Stimulated activated memory B cell treated with anti-CD40 and anti-IgM and Interleukin-4, amounts not matched to agents 10 μg/mL and 1 μg/mL and 100 μg/mL, for 72 hours (primary cell): Measurements from ENCODE around the gene LHFPL4.
"Not testable (repeated sequence)": the region's sequence is repeated elsewhere in the genome, so short reads cannot be mapped to it uniquely, and the experiment has no call there.

Experiments
- ATAC-seq: fragments of 150-1000 bp; cut with Tn5 transposase; 2 replicates; pipeline ENCODE4 v1.10.0; 2021
- H3K27ac Mint-ChIP-seq: one replicate; pipeline ENCODE4 v1.8.0; 2022; ENCODE audit warnings: mild to moderate bottlenecking, mixed read lengths
- H3K27me3 Mint-ChIP-seq: one replicate; pipeline ENCODE4 v1.8.0; 2022; ENCODE audit warnings: mixed read lengths
- H3K36me3 Mint-ChIP-seq: one replicate; pipeline ENCODE4 v1.8.0; 2022; ENCODE audit warnings: mixed read lengths
- H3K4me1 Mint-ChIP-seq: one replicate; pipeline ENCODE4 v1.8.0; 2022; ENCODE audit warnings: mixed read lengths
- H3K4me3 Mint-ChIP-seq: one replicate; pipeline ENCODE4 v1.8.0; 2022; ENCODE audit warnings: mild to moderate bottlenecking, moderate library complexity, mixed read lengths
- H3K9me3 Mint-ChIP-seq: one replicate; pipeline ENCODE4 v1.8.0; 2022; ENCODE audit warnings: mixed read lengths

LHFPL4 gene

GRCh38 chr3:9503283-9503682, 50.3 kb downstream of the LHFPL4 start:
- H3K27ac Mint-ChIP-seq, result no peak overlapping the region
- peaks cover 40% of the 10 kb centered on the region for H3K4me1 Mint-ChIP-seq
- no peak overlapping the region for H3K4me3 Mint-ChIP-seq
- peak; percentile 61 for ATAC-seq
- no peaks in the 10 kb centered on the region for H3K9me3 Mint-ChIP-seq
- peaks cover 66% of the 10 kb centered on the region for H3K27me3 Mint-ChIP-seq
- no peaks in the 10 kb centered on the region for H3K36me3 Mint-ChIP-seq

GRCh38 chr3:9501226-9501625, 52.4 kb downstream of the LHFPL4 start:
- H3K27ac Mint-ChIP-seq, result no peak overlapping the region
- peak; percentile 17 for ATAC-seq
- peaks cover 40% of the 10 kb centered on the region for H3K4me1 Mint-ChIP-seq
- H3K36me3 Mint-ChIP-seq, result no peaks in the 10 kb centered on the region
- peaks cover 45% of the 10 kb centered on the region for H3K27me3 Mint-ChIP-seq
- no peaks in the 10 kb centered on the region for H3K9me3 Mint-ChIP-seq
- no peak overlapping the region for H3K4me3 Mint-ChIP-seq

DNA sequence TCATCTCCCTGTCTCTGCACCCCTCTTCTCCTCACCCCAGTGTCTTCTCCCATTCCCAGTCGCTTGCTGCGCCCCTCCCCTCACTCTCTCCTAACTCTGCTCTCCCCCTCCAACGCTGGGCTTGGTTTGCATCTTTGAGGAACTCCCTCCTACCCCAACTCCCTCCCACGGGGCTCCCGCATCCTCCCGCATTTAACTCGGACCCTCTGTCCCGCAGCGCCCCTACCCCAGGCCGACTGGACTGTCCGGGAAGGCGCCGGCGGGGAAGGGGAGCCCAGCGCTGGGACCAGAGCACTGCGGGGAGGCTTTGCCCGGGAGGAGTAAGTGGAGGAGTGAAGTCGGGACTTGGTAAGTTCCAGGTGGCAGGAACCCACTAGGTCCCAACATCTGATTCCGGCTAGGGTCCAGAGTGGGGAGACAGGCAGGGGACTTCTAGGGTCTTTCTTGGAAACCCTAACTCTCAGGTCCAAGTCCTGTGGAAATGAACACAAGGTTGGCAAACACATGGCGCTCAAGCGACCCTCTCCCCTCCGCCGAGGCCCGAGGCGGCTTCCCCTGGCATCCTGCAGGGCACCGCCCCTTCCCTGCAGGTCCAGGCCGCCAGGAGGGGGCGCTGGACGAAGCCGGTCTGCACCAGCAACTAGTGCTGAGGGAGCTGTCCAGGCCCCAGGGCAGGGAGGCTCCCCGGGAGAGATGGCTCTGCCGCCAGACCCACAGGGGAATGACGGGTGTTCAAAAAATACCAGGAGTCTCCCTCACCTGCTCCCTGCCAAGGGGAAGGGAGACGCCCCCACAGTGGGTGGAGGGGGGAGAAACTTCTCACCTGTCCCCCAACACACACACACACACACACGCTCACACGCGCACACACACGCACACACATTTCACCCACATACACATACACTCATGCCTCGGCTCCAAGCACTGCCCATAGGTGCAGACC, 53.2 kb downstream of the LHFPL4 start:
- H3K4me3 Mint-ChIP-seq, result no peak overlapping the region

DNA sequence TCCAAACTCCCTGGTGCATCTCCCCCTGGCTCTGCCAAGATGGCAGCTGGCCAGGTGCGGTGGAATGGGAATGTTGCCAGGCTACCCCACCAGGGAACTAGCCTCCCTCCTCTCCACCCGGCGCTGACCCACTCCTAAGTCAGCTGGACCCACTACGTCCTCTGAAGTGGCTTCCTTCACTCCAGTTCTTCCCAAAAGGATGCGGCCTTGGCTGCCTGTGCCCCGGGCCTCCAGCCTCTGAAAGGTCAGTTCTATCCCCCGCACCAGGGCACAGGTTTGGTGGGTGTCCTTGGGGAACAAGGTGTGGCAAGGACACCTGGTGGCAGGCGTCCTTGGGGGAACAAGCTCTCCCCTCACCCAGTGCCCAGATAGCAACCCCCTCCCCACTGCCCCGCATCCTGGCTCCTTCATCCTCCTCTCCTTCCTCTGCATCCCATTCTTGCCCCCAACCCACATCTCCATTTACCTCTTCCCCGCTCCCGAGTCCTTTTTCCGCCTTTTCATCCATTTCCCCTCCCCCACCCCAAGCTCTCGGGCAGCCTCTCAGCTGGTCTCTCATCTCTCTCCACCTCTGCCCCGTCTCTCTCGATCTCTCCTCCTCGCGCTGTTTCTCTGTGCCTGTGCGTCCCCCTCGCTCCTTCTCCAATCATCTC, 54.0 kb downstream of the LHFPL4 start:
- ATAC-seq, result no peak
- peaks cover 34% of the 10 kb centered on the region for H3K4me1 Mint-ChIP-seq
- H3K4me3 Mint-ChIP-seq, result no peak overlapping the region
- no peaks in the 10 kb centered on the region for H3K9me3 Mint-ChIP-seq
- peaks cover 36% of the 10 kb centered on the region for H3K27me3 Mint-ChIP-seq
- H3K27ac Mint-ChIP-seq, result peak overlapping the region; percentile 11
- peaks cover 3% of the 10 kb centered on the region for H3K36me3 Mint-ChIP-seq

More for the DNA sequence above, 53.2 kb downstream of the LHFPL4 start:
- Mint-ChIP-seq H3K27ac (peak overlapping the region; percentile 11), H3K9me3 (no peaks in the 10 kb centered on the region), H3K4me1 (peaks cover 40% of the 10 kb centered on the region), H3K36me3 (no peaks in the 10 kb centered on the region), H3K27me3 (peaks cover 37% of the 10 kb centered on the region)
- peak; percentile 69 for ATAC-seq

DNA sequence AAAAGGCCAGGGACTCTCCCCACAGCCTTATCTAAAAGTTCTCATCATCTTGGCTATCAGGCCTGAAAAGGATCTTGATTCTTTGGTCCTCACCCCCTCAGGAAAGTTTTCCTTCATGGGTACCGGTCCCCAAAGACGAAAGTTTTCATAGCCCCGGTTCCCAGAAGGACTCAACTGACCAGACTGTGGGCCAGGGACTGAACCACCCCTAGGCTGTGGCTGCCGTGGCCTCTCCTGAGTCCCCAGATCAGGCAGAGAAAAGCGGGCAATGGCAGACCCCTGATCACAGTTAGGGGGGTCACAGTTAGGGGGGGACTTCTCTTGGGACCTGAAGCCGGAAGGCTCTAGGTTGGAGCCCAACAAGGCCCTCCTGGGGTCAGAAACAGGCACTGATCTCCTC, 54.8 kb downstream of the LHFPL4 start:
- Mint-ChIP-seq H3K4me3 (no peak overlapping the region), H3K36me3 (peaks cover 8% of the 10 kb centered on the region), H3K9me3 (no peaks in the 10 kb centered on the region), H3K4me1 (peaks cover 26% of the 10 kb centered on the region), H3K27me3 (peaks cover 36% of the 10 kb centered on the region), H3K27ac (no peak overlapping the region)
- no peak for ATAC-seq

DNA sequence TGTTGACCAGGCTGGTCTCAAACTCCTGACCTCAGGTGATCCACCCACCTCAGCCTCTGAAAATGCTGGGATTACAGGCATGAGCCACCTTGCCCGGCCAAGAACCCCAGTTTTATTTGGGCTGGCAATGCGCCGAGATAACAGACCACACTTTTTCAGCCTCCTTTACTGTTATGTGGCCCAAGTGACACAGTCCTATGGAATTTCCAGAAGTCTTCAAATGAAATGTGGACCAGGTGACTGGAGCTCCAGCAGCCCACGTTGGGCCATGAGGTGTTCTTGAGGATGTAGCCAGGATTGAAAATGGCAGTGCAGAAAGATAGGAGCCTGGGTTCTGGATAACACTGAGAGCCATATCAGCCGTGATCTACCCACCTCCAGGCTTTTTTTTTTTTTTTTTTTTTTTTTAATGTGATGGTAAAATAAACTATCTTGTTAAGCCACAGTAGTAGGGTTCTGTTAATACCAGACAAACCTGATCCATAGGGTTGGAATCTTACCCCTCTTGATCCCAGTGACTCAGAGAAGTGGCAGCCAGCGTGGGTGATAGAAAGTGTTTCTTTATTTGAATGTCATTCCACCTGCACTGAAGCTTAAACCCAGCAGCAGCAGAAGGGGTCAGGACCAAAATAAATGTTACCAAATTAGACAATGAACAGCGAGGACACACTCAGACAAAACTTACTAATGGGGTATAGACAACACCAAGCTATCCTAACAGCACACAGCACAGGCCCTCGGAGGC, 55.6 kb downstream of the LHFPL4 start:
- Mint-ChIP-seq H3K4me1 (peaks cover 21% of the 10 kb centered on the region), H3K4me3 (no peak overlapping the region), H3K27me3 (peaks cover 36% of the 10 kb centered on the region), H3K36me3 (peaks cover 14% of the 10 kb centered on the region), H3K27ac (no peak overlapping the region), H3K9me3 (peaks cover 3% of the 10 kb centered on the region)
- no peak for ATAC-seq

DNA sequence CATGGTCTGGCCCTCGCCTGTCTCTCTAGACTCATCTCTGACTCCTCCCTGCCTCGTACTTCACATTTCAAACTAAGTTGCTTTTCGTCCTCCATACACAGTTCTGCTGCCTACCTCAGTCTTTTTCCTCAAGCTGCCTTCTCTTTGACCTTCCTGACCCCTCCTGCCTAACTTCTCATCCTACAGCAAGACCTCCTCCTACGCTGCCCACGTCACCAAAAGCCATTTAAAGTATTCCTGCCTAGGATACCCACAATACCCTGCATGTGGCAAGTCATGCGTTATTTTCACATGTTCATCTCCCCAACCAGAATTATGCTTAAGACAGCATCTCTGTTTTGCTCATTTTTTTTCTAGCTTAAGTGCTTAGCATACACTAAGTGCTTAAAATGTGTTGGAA, 56.7 kb downstream of the LHFPL4 start:
- peaks cover 30% of the 10 kb centered on the region for H3K27me3 Mint-ChIP-seq
- no peak overlapping the region for H3K27ac Mint-ChIP-seq
- peaks cover 14% of the 10 kb centered on the region for H3K36me3 Mint-ChIP-seq
- peaks cover 21% of the 10 kb centered on the region for H3K4me1 Mint-ChIP-seq
- ATAC-seq, result no peak
- peaks cover 3% of the 10 kb centered on the region for H3K9me3 Mint-ChIP-seq
- no peak overlapping the region for H3K4me3 Mint-ChIP-seq

DNA sequence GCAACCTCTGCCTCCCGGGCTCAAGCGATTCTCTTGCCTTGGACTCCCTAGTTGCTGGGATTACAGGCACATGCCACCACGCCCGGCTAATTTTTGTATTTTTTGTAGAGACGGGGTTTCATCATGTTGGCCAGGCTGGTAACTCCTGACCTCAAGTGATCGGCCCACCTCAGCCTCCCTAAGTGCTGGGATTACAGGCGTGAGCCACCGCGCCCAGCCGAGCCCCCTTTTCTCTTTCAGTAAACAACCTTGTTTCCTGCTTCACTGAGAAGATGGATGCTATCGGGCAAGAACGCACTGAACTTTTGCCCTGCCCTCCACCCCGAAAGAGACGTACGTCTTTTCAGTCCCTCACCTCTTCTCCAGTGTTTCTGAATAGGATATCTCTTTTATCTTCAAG, 59.6 kb downstream of the LHFPL4 start:
- not testable (repeated sequence) for H3K4me3 Mint-ChIP-seq, ATAC-seq, H3K27me3 Mint-ChIP-seq, H3K27ac Mint-ChIP-seq, H3K9me3 Mint-ChIP-seq, H3K4me1 Mint-ChIP-seq
- peaks cover 14% of the 10 kb centered on the region for H3K36me3 Mint-ChIP-seq

DNA sequence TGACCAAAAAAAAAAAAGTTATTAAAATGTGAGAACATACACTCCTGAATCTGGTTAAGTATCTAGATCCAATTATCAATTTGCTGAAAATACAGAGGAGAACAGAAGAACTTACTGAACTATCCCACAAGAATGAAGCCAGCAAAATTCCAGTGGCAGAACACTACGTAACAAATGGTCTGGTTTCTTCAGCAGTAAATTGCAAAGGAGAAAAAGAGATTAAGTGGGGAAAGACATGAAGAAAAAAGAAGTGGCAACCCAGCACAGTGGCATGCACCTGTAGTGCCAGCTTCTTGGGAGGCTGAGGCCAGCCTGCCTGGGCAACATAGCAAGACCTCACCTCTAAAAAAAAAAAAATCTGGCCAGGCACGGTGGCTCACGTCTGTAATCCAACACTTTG, 62.1 kb downstream of the LHFPL4 start:
- Mint-ChIP-seq H3K36me3 (peaks cover 26% of the 10 kb centered on the region), H3K4me1 (no peaks in the 10 kb centered on the region), H3K27me3 (no peaks in the 10 kb centered on the region), H3K9me3 (peaks cover 9% of the 10 kb centered on the region), H3K4me3 (no peak overlapping the region), H3K27ac (no peak overlapping the region)
- ATAC-seq, result no peak

- Mint-ChIP-seq H3K4me1 (no peaks in the 10 kb centered on the region), H3K4me3 (no peak overlapping the region), H3K27me3 (no peaks in the 10 kb centered on the region), H3K27ac (no peak overlapping the region), H3K9me3 (peaks cover 6% of the 10 kb centered on the region), H3K36me3 (peaks cover 47% of the 10 kb centered on the region)
- no peak for ATAC-seq
These were observed 68.4 kb downstream of the LHFPL4 start for GRCh38 chr3:9485248-9485647.

DNA sequence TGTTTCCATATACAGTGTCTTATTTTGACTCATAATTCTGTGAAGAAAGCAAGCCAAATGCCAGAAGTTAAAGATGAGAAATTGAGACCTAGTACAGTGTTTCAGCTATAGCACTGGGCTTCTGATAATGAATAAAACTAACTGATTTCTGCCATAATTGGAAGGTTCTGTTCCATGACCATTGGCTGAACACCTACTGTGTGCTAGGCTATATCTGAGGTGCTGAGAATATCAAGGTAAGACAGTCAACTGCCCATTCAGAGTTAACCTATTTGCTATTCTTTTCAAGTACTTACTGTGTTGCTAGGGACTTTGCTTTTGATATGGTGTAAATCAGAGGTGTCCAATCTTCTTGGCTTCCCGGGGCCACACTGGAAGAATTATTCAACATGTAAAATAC, 73.4 kb downstream of the LHFPL4 start:
- Mint-ChIP-seq H3K36me3 (peaks cover 67% of the 10 kb centered on the region), H3K27ac (no peak overlapping the region), H3K9me3 (no peaks in the 10 kb centered on the region), H3K4me1 (no peaks in the 10 kb centered on the region), H3K27me3 (no peaks in the 10 kb centered on the region), H3K4me3 (no peak overlapping the region)
- ATAC-seq, result no peak

DNA sequence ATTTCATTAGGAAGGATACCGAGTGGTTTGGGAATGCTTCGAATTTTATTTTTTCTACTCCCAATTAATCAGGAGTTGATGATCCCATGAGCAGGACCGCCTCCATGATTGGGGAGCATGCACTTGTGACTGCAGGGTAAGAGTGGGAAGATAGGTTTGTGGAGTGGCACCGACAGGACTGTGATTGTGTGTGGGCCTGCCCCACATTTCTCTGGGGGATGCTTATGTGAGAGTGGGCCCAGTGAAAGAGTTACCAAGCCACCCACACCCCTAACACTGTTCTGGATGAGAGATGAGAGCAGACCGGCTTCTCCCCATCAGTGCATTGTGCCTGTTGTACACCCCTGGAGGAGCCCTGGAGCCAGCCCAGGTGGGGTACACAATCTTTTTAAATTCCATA, 76.7 kb downstream of the LHFPL4 start:
- H3K4me1 Mint-ChIP-seq, result no peaks in the 10 kb centered on the region
- H3K4me3 Mint-ChIP-seq, result no peak overlapping the region
- no peaks in the 10 kb centered on the region for H3K9me3 Mint-ChIP-seq
- peaks cover 86% of the 10 kb centered on the region for H3K36me3 Mint-ChIP-seq
- no peak overlapping the region for H3K27ac Mint-ChIP-seq
- H3K27me3 Mint-ChIP-seq, result no peaks in the 10 kb centered on the region
- ATAC-seq, result no peak

DNA sequence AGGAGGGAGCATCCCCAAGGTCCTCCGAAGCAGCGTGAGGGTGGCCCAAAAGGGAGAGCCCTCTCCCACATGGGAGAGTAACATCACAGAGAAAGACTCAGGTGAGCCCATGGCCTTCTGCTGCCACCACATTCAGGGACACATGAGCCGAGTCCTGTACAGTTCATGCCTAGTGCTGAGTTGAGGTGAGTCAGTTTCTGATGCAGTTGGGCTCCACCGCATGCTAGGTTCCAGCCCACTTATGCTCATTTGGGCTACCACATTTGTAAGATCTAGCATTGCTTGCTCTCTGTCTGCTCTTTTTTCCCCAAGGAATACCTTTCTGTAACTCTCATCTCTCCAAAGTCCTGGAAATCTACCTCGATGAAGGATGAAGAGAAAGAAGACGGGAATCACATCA, 79.1 kb downstream of the LHFPL4 start:
- no peaks in the 10 kb centered on the region for H3K9me3 Mint-ChIP-seq
- no peak overlapping the region for H3K4me3 Mint-ChIP-seq
- no peaks in the 10 kb centered on the region for H3K4me1 Mint-ChIP-seq
- H3K27ac Mint-ChIP-seq, result no peak overlapping the region
- H3K27me3 Mint-ChIP-seq, result no peaks in the 10 kb centered on the region
- H3K36me3 Mint-ChIP-seq, result peaks cover 87% of the 10 kb centered on the region
- ATAC-seq, result no peak

- no peaks in the 10 kb centered on the region for H3K4me1 Mint-ChIP-seq
- no peaks in the 10 kb centered on the region for H3K27me3 Mint-ChIP-seq
- H3K4me3 Mint-ChIP-seq, result no peak overlapping the region
- H3K27ac Mint-ChIP-seq, result no peak overlapping the region
- no peaks in the 10 kb centered on the region for H3K9me3 Mint-ChIP-seq
- peaks cover 84% of the 10 kb centered on the region for H3K36me3 Mint-ChIP-seq
- ATAC-seq, result no peak
These were observed 80.0 kb downstream of the LHFPL4 start for GRCh38 chr3:9473496-9474065.

DNA sequence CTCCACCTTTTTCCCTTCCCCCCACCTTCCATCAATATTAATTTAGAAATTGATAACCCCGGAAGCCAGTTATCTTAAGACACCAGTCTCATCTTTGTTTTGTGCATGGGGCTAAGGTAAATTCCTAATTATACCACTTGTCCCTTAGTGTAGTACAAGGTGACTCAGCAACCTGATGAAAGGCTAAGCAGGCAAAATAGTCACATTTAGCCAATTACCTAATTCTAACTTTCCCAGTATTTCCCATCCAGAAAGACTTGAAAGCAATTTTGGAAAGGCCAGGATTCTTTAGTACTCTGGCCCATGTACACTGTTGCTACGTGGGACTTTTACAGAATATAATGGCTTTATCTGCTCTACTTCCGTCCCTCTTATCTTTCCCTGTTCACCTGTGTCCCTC, 83.6 kb downstream of the LHFPL4 start:
- Mint-ChIP-seq H3K27ac (no peak overlapping the region), H3K9me3 (no peaks in the 10 kb centered on the region), H3K36me3 (peaks cover 85% of the 10 kb centered on the region), H3K27me3 (no peaks in the 10 kb centered on the region), H3K4me1 (no peaks in the 10 kb centered on the region), H3K4me3 (no peak overlapping the region)
- ATAC-seq, result no peak
